GM21576 (cell line): ENCODE results near the gene SRRM1.
"Not testable (repeated sequence)": the region's sequence is repeated elsewhere in the genome, so short reads cannot be mapped to it uniquely, and the experiment has no call there.

Experiments used
- ATAC-seq: cut with Tn5 transposase; IDR thresholded peaks from one replicate; pipeline ENCODE4 v1.9.1; 2021; ENCODE audit warnings: mild to moderate bottlenecking, moderate library complexity; ENCODE audit not compliant: unreplicated experiment

Gene SRRM1

GRCh38 chr1:24641646-24642151 is 1.4 kb upstream of the SRRM1 start:
- no peak for ATAC-seq

- ATAC-seq, result no peak
These were observed 429 bp downstream of the SRRM1 start for GRCh38 chr1:24643363-24644099.

- no peak for ATAC-seq
These were observed 940 bp downstream of the SRRM1 start for GRCh38 chr1:24644100-24644384.

GRCh38 chr1:24648919-24649318 is 5.8 kb downstream of the SRRM1 start:
- ATAC-seq, result no peak

- ATAC-seq, result no peak
These were observed 9.3 kb downstream of the SRRM1 start for GRCh38 chr1:24652382-24652781.

- no peak for ATAC-seq
These were observed 10.9 kb downstream of the SRRM1 start for GRCh38 chr1:24654010-24654409.

GRCh38 chr1:24656046-24656445 is 12.9 kb downstream of the SRRM1 start:
- no peak for ATAC-seq

- no peak for ATAC-seq
These were observed 14.7 kb downstream of the SRRM1 start for GRCh38 chr1:24657781-24658180.

- ATAC-seq, result no peak
These were observed 16.2 kb downstream of the SRRM1 start for GRCh38 chr1:24659166-24659904.

GRCh38 chr1:24659993-24660665 is 17.0 kb downstream of the SRRM1 start:
- ATAC-seq, result no peak

- ATAC-seq, result no peak
These were observed 21.5 kb downstream of the SRRM1 start for GRCh38 chr1:24664507-24665033.

GRCh38 chr1:24666794-24667193 is 23.7 kb downstream of the SRRM1 start:
- no peak for ATAC-seq

- not testable (repeated sequence) for ATAC-seq
These were observed 28.3 kb downstream of the SRRM1 start for GRCh38 chr1:24671372-24671771.

GRCh38 chr1:24672686-24673085 is 29.6 kb downstream of the SRRM1 start:
- not testable (repeated sequence) for ATAC-seq

- no peak for ATAC-seq
These were observed 30.2 kb downstream of the SRRM1 start for GRCh38 chr1:24673341-24673740.

GRCh38 chr1:24678421-24678820 is 35.3 kb downstream of the SRRM1 start:
- ATAC-seq, result not testable (repeated sequence)

GRCh38 chr1:24679725-24680124 is 36.6 kb downstream of the SRRM1 start:
- ATAC-seq, result no peak

- ATAC-seq, result no peak
These were observed 40.6 kb downstream of the SRRM1 start for GRCh38 chr1:24683713-24684162.

GRCh38 chr1:24688033-24688432 is 44.9 kb downstream of the SRRM1 start:
- no peak for ATAC-seq

GRCh38 chr1:24688621-24689195 is 45.6 kb downstream of the SRRM1 start:
- no peak for ATAC-seq

GRCh38 chr1:24691051-24691450 is 47.9 kb downstream of the SRRM1 start:
- no peak for ATAC-seq
